ENCODE data around the gene ZNF398.

DNA sequence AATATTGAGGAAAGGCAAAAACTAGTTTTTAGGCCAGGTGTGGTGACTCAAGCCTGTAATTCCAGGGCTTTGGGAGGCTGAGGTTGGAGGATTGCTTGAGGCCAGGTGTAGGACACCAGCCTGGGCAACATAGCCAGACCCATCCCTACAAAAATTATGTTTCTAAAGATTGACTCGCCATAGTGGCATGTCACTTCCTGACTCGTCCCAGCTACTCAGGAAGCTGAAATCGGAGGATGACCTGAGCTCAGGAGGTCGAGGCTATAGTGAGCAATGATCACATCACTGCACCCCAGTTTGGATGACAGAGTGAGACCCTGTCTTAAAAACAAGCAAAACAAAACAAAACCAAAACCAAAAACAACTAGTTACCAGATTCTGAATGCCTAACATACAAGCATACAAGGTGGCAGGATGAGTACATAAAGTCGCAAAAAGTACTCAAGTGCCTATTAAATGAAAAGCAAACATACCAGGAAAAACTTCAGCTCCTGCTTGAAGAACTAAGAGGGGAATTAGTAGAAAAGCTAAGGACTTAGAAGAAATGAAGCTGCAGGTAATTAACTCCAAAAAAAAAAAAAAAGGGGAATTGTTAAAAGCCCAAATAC is 14.1 kb downstream of the ZNF398 start:
- TF ChIP-seq, protein P1, sequence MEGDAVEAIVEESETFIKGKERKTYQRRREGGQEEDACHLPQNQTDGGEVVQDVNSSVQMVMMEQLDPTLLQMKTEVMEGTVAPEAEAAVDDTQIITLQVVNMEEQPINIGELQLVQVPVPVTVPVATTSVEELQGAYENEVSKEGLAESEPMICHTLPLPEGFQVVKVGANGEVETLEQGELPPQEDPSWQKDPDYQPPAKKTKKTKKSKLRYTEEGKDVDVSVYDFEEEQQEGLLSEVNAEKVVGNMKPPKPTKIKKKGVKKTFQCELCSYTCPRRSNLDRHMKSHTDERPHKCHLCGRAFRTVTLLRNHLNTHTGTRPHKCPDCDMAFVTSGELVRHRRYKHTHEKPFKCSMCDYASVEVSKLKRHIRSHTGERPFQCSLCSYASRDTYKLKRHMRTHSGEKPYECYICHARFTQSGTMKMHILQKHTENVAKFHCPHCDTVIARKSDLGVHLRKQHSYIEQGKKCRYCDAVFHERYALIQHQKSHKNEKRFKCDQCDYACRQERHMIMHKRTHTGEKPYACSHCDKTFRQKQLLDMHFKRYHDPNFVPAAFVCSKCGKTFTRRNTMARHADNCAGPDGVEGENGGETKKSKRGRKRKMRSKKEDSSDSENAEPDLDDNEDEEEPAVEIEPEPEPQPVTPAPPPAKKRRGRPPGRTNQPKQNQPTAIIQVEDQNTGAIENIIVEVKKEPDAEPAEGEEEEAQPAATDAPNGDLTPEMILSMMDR (IDR thresholded peaks at IDR 0.05; ENCODE audit: insufficient read depth, low read length, poor library complexity, severe bottlenecking): no peak
- TF ChIP-seq EZH2phosphoT487 (conservative IDR thresholded peaks at IDR 0.05; ENCODE audit: low read length): no peak

All from SU-DHL-6 (cell line).